ENCODE measurements around the gene DDO. TPM values are rescaled to one million over a fixed set of nuclear protein-coding genes. Genes with fewer than 3 reads are reported as not detected.
"Not testable (repeated sequence)": the region's sequence is repeated elsewhere in the genome, so short reads cannot be mapped to it uniquely, and the experiment has no call there.

DDO gene
- total and polyA plus RNA-seq, 9 donors: 0.08 to 0.49 (median 0.22) TPM; not detected in 3

DNA sequence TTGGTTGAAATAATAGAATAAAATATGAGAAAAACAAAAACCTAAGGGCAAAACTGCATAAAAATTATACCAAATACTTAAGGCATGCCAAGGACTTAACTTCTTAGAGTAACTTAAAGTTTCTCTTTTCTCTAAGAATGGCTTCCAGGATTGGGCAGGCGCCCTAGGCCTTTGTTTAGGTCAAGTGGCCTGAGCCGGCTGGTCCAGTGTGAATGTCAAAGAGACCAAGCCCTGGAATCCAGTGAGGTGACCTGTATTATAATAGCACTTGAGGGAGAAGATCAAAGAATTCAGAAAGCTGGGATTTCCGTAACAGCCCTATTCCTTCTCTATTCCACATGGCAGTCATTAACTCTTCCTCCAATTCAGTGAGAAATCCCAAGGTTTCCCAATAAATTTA is 63.8 kb downstream of the DDO start:
- H3K27ac ChIP-seq (ENCODE audit: low read length): no peak overlapping the region
- no peak overlapping the region for H3K4me3 ChIP-seq (ENCODE audit: low read length)
- DNase-seq: no peak
- WGBS (ENCODE audit: insufficient coverage): 100% methylated on average over 1 of the region's 3 CpGs
- H3K27me3 ChIP-seq (ENCODE audit: control insufficient read depth, insufficient read depth, low read length): peaks cover 8% of the 10 kb centered on the region
- H3K36me3 ChIP-seq (ENCODE audit: control insufficient read depth, insufficient read depth, low read length): no peaks in the 10 kb centered on the region
- H3K9me3 ChIP-seq (replicated peaks; ENCODE audit: control insufficient read depth, low read depth, low read length): no peaks in the 10 kb centered on the region
- H3K4me1 ChIP-seq (ENCODE audit: control insufficient read depth, insufficient read depth, low read length): no peaks in the 10 kb centered on the region

DNA sequence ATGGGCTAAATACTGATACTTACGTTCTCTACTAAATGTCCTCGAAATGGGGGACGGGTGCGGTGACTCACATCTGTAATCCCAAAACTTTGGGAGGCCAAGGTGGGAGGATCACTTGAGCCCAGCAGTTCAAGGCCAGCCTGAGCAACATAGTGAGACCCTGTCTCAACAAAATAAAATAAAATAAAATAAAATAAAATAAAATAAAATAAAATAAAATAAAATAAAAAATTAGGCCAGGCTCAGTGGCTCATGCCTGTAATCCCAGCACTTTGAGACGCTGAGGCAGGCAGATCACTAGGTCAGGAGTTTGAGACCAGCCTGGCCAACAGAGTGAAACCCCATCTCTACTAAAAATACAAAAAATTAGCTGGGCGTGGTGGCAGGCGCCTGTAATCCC is 64.8 kb downstream of the DDO start:
- not testable (repeated sequence) for H3K27ac ChIP-seq (ENCODE audit: low read length); H3K4me1 ChIP-seq (ENCODE audit: control insufficient read depth, insufficient read depth, low read length); H3K36me3 ChIP-seq (ENCODE audit: control insufficient read depth, insufficient read depth, low read length); H3K9me3 ChIP-seq (replicated peaks; ENCODE audit: control insufficient read depth, low read depth, low read length); H3K4me3 ChIP-seq (ENCODE audit: low read length); DNase-seq; H3K27me3 ChIP-seq (ENCODE audit: control insufficient read depth, insufficient read depth, low read length)
- no CpG with 5 or more reads among the region's 7 CpGs for WGBS (ENCODE audit: insufficient coverage)

- no peak overlapping the region for H3K27ac ChIP-seq (ENCODE audit: low read length)
- no peaks in the 10 kb centered on the region for H3K27me3 ChIP-seq (ENCODE audit: control insufficient read depth, insufficient read depth, low read length)
- H3K36me3 ChIP-seq (ENCODE audit: control insufficient read depth, insufficient read depth, low read length): no peaks in the 10 kb centered on the region
- no peaks in the 10 kb centered on the region for H3K4me1 ChIP-seq (ENCODE audit: control insufficient read depth, insufficient read depth, low read length)
- DNase-seq: no peak
- H3K9me3 ChIP-seq (replicated peaks; ENCODE audit: control insufficient read depth, low read depth, low read length): no peaks in the 10 kb centered on the region
- H3K4me3 ChIP-seq (ENCODE audit: low read length): no peak overlapping the region
- 68% methylated on average over 8 of the region's 11 CpGs for WGBS (ENCODE audit: insufficient coverage)
Measured at GRCh38 chr6:110348961-110349690, 66.2 kb downstream of the DDO start.

DNA sequence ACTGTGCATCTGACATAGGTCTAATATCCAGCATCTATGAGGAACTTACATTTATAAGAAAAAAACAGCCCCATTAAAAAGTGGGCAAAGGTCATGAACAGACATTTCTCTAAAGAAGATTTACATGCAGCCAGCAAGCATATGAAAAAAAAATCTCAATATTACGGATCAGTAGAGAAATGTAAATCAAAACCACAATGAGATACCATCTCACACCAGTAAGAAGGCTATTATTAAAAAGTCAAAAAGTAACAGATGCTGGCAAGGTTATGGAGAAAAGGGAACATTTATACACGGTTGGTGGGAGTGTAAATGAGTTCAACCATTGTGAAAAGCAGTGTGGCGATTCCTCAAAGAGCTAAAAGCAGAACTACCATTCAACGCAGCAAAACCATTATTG is 70.3 kb downstream of the DDO start:
- no CpG with 5 or more reads among the region's 4 CpGs for WGBS (ENCODE audit: insufficient coverage)
- no peak overlapping the region for H3K27ac ChIP-seq (ENCODE audit: low read length)
- no peaks in the 10 kb centered on the region for H3K9me3 ChIP-seq (replicated peaks; ENCODE audit: control insufficient read depth, low read depth, low read length)
- H3K36me3 ChIP-seq (ENCODE audit: control insufficient read depth, insufficient read depth, low read length): no peaks in the 10 kb centered on the region
- H3K4me1 ChIP-seq (ENCODE audit: control insufficient read depth, insufficient read depth, low read length): peaks cover 2% of the 10 kb centered on the region
- no peaks in the 10 kb centered on the region for H3K27me3 ChIP-seq (ENCODE audit: control insufficient read depth, insufficient read depth, low read length)
- H3K4me3 ChIP-seq (ENCODE audit: low read length): no peak overlapping the region
- no peak for DNase-seq

DNA sequence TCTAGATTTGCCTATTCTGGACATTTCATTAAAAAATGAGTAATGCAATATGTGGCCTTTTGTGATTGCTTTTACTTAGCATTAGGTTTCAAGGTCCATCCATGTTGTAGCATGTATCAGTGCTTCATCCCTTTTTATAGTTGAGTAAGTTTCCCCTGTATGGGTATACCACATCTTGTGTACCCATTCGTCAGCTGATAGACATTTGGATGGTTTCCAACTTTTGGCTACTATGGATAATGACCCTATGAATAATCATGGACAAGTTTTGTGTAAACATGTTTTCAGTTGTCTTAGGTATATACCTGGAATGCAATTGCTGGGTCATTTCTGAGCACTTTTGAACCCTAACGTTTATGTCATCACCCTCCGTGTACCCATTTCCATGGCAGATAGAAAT is 72.6 kb downstream of the DDO start:
- 80% methylated on average over 1 of the region's 3 CpGs for WGBS (ENCODE audit: insufficient coverage)
- H3K9me3 ChIP-seq (replicated peaks; ENCODE audit: control insufficient read depth, low read depth, low read length): no peaks in the 10 kb centered on the region
- H3K27ac ChIP-seq (ENCODE audit: low read length): no peak overlapping the region
- no peak overlapping the region for H3K4me3 ChIP-seq (ENCODE audit: low read length)
- no peak for DNase-seq
- H3K4me1 ChIP-seq (ENCODE audit: control insufficient read depth, insufficient read depth, low read length): peaks cover 2% of the 10 kb centered on the region
- no peaks in the 10 kb centered on the region for H3K27me3 ChIP-seq (ENCODE audit: control insufficient read depth, insufficient read depth, low read length)
- no peaks in the 10 kb centered on the region for H3K36me3 ChIP-seq (ENCODE audit: control insufficient read depth, insufficient read depth, low read length)

Other genes starting within 250 kb of the DDO start
- 3.6 TPM for gene WASF1, start 235.9 kb downstream of the DDO start, total RNA-seq
- 10 to 100 TPM in 4 of 8 donors, 1 to 10 TPM in 4; 6.4 to 15.5 (median 10.1) TPM for gene WASF1, start 235.9 kb downstream of the DDO start, polyA plus RNA-seq (ENCODE audit: insufficient read depth in 1 of 8, insufficient read length in 8 of 8, low replicate concordance in 1 of 8)
- gene CDC40, start 235.1 kb downstream of the DDO start, total RNA-seq: 18.2 TPM
- gene CDC40, start 235.1 kb downstream of the DDO start, polyA plus RNA-seq (ENCODE audit: insufficient read depth in 1 of 8, insufficient read length in 8 of 8, low replicate concordance in 1 of 8): 10 to 100 TPM; 11.7 to 16.1 (median 13.4) TPM
- 1.4 TPM for gene METTL24, start 57.2 kb downstream of the DDO start, total RNA-seq
- 1 to 10 TPM in 3 of 8 donors, under 1 TPM in 5; 0.28 to 2.2 (median 0.75) TPM for gene METTL24, start 57.2 kb downstream of the DDO start, polyA plus RNA-seq (ENCODE audit: insufficient read depth in 1 of 8, insufficient read length in 8 of 8, low replicate concordance in 1 of 8)
- 0.22 TPM for gene SLC22A16, start 61.0 kb upstream of the DDO start, total RNA-seq
- under 1 TPM in 7 of 8 donors, not detected in 1; 0.12 to 0.35 (median 0.23) TPM for gene SLC22A16, start 61.0 kb upstream of the DDO start, polyA plus RNA-seq (ENCODE audit: insufficient read depth in 1 of 8, insufficient read length in 8 of 8, low replicate concordance in 1 of 8)